Fibroblast of mammary gland (primary cell): ENCODE data around the gene SLC1A1.
"Not testable (repeated sequence)": the region's sequence is repeated elsewhere in the genome, so short reads cannot be mapped to it uniquely, and the experiment has no call there.

ENCODE experiments used
- DNase-seq: peaks from one replicate; pipeline ENCODE4 v3.0.0-alpha.2; 2010; ENCODE audit warnings: low read depth
- H3K4me3 ChIP-seq: 2 replicates; pipeline ENCODE4 v1.5.1; 2011; ENCODE audit warnings: low read depth, mild to moderate bottlenecking, low read length, moderate library complexity; ENCODE audit not compliant: control insufficient read depth
- TF ChIP-seq, protein P1 (sequence below): conservative IDR thresholded peaks from 2 replicates; pipeline ENCODE4 v1.5.1; 2011; ENCODE audit warnings: low read depth, low read length, inconsistent platforms; ENCODE audit not compliant: control insufficient read depth, insufficient read depth

SLC1A1 gene

GRCh38 chr9:4519604-4520003 lies 29.3 kb downstream of the SLC1A1 start:
- TF ChIP-seq, protein P1, sequence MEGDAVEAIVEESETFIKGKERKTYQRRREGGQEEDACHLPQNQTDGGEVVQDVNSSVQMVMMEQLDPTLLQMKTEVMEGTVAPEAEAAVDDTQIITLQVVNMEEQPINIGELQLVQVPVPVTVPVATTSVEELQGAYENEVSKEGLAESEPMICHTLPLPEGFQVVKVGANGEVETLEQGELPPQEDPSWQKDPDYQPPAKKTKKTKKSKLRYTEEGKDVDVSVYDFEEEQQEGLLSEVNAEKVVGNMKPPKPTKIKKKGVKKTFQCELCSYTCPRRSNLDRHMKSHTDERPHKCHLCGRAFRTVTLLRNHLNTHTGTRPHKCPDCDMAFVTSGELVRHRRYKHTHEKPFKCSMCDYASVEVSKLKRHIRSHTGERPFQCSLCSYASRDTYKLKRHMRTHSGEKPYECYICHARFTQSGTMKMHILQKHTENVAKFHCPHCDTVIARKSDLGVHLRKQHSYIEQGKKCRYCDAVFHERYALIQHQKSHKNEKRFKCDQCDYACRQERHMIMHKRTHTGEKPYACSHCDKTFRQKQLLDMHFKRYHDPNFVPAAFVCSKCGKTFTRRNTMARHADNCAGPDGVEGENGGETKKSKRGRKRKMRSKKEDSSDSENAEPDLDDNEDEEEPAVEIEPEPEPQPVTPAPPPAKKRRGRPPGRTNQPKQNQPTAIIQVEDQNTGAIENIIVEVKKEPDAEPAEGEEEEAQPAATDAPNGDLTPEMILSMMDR: no peak
- peak; percentile 17 for DNase-seq

DNA sequence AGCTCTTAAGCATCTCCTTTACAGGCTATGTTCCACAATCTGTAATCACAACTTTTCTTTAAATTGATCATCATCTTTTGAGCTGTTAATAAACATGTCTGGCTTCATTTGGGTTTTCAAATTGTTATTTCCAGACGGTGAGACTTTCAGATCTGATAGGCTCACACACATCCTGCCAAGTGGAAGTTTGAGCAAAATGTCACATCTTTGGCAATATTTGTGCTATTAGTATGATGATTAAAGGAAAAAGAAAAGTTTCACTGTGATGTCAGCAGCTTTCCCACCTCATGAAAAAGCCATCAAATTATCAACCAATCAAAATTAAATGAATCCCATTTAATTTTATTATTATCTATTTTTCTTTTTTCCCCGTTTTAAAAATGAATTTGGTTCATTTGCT lies 29.8 kb downstream of the SLC1A1 start:
- DNase-seq: no peak
- TF ChIP-seq, protein P1: no peak
- H3K4me3 ChIP-seq: no peak overlapping the region

More at GRCh38 chr9:4519604-4520003, 29.3 kb downstream of the SLC1A1 start:
- H3K4me3 ChIP-seq: no peak overlapping the region

DNA sequence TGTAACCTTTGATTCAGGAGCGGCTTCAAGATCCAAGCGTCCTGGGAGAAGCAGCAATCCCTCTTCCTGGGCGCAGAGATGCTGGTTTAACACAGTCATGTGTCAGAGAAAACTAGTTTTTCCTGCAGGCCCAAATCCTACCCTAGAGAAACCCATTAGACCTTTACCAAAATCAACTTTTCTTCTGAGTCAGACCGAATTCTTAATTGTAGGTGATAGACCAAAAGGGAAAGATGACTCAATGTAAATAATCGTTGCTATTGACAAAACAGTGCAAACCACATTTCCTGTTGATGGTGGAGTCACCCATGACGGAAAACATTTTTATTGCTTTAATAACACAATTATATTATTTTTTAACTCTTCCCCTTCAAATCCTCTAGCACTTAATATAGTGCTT lies 40.1 kb downstream of the SLC1A1 start:
- no peak overlapping the region for H3K4me3 ChIP-seq
- peak; percentile 71 for DNase-seq
- TF ChIP-seq, protein P1: no peak

GRCh38 chr9:4530831-4531230 lies 40.6 kb downstream of the SLC1A1 start:
- peak; percentile 88 for DNase-seq
- not testable (repeated sequence) for H3K4me3 ChIP-seq

DNA sequence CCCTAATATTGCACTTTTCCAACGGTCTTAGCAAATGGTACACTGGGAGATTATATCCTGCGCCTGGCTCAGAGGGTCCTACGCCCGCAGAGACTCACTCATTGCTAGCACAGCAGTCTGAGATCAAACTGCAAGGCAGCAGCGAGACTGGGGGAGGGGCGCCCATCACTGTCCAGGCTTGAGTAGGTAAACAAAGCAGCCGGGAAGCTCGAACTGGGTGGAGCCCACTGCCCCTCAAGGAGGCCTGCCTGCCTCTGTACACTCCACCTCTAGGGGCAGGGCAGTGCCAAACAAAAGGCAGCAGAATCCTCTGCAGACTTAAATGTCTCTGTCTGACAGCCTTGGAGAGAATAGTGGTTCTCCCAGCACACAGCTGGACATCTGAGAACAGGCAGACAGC lies 41.1 kb downstream of the SLC1A1 start:
- DNase-seq, H3K4me3 ChIP-seq: not testable (repeated sequence)

- H3K4me3 ChIP-seq, DNase-seq: not testable (repeated sequence)
Observed at GRCh38 chr9:4533881-4534280, 43.6 kb downstream of the SLC1A1 start.

GRCh38 chr9:4536196-4536595 lies 45.9 kb downstream of the SLC1A1 start:
- not testable (repeated sequence) for DNase-seq, H3K4me3 ChIP-seq

- no peak for DNase-seq
- no peak overlapping the region for H3K4me3 ChIP-seq
- TF ChIP-seq, protein P1: no peak
Observed at GRCh38 chr9:4537581-4537980, 47.3 kb downstream of the SLC1A1 start.

- no peak for DNase-seq
- TF ChIP-seq, protein P1: no peak
- no peak overlapping the region for H3K4me3 ChIP-seq
Observed at GRCh38 chr9:4538107-4538506, 47.8 kb downstream of the SLC1A1 start.
